Gastrocnemius medialis (tissue), 4 donors: Measurements from ENCODE around the gene CCL17.
"Not testable (repeated sequence)": the region's sequence is repeated elsewhere in the genome, so short reads cannot be mapped to it uniquely, and the experiment has no call there.

Experiments used
- CTCF ChIP-seq, 5 experiments: fragments of 450-650 bp in 3 of 5; fragments of 200-600 bp in 2 of 5; sonication (generic) in 2 of 5; IDR thresholded peaks in 4 of 5; conservative IDR thresholded peaks in 1 of 5; 1 replicate in 4 of 5; 2 replicates in 1 of 5; pipeline ENCODE4 v1.5.1; 2016 to 2019; ENCODE audit warnings: antibody characterized with exemption in 5 of 5, mild to moderate bottlenecking in 3 of 5, moderate library complexity in 3 of 5
- POLR2A ChIP-seq, 2 donors: fragments of 450-650 bp; IDR thresholded peaks; one replicate each; pipeline ENCODE4 v1.6.1; 2017; ENCODE audit warnings: antibody characterized with exemption in 2 of 2, mild to moderate bottlenecking in 2 of 2, moderate library complexity in 2 of 2

- not testable (repeated sequence) for TF ChIP-seq POLR2A (IDR thresholded peaks at IDR 0.05); CTCF (IDR thresholded peaks at IDR 0.05 in 4 of 5, conservative IDR thresholded peaks at IDR 0.05 in 1 of 5)
Observed at GRCh38 chr16:57397493-57397892, 7.1 kb upstream of the CCL17 start.
